ENCODE results near the gene SLC2A14.
"Not testable (repeated sequence)": the region's sequence is repeated elsewhere in the genome, so short reads cannot be mapped to it uniquely, and the experiment has no call there.

SLC2A14 gene

GRCh38 chr12:7868391-7868790, 4.3 kb downstream of the SLC2A14 start:
- no peak for DNase-seq

- no peak for DNase-seq
Measured at GRCh38 chr12:7864601-7865150, 8.0 kb downstream of the SLC2A14 start.

- not testable (repeated sequence) for DNase-seq
Measured at GRCh38 chr12:7862814-7863348, 9.8 kb downstream of the SLC2A14 start.

GRCh38 chr12:7862301-7862700, 10.4 kb downstream of the SLC2A14 start:
- DNase-seq, result not testable (repeated sequence)

- no peak for DNase-seq
Measured at GRCh38 chr12:7859552-7859951, 13.2 kb downstream of the SLC2A14 start.

DNA sequence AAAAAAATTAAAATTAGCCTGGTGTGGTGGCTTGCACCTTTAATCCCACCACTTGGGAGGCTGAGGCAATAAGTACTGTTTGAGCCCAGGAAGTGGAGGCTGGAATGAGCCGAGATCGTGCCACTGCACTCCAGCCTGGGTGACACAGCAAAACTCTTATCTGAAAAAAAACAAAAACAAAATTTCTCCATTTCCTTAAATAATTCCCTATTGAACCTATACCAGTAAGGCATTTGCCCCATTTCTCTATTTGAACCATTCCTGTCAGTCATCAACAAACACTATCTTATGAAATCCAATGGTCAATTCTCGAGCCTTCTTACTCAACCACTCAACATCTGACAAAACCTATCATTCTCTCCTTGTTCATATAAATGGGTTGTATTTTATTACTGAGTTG, 14.7 kb downstream of the SLC2A14 start:
- no peak for DNase-seq

GRCh38 chr12:7856516-7856915, 16.2 kb downstream of the SLC2A14 start:
- DNase-seq, result no peak

GRCh38 chr12:7853557-7853956, 19.2 kb downstream of the SLC2A14 start:
- no peak for DNase-seq

DNA sequence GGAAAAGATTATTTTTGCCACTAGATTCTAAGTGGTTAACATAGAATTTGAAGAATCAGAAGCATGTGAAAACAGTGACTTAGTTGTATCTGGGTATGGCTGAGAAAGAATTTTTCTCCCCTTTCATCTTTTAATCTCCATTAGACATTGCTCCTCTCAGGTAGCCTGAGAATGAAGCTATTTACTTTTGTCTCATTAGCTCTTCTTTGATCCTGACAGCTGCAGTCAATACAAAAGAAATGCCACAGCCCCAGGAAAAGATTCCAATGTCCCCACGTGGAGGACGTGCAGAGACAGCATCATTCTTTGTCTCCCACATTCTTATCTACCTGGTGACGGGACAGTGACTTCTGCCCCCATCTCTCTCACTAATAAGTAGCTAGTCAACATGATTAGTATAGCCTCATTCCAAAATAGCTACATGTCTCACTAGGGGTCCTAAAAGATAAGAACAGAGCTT, 21.1 kb downstream of the SLC2A14 start:
- DNase-seq, result not testable (repeated sequence)

DNA sequence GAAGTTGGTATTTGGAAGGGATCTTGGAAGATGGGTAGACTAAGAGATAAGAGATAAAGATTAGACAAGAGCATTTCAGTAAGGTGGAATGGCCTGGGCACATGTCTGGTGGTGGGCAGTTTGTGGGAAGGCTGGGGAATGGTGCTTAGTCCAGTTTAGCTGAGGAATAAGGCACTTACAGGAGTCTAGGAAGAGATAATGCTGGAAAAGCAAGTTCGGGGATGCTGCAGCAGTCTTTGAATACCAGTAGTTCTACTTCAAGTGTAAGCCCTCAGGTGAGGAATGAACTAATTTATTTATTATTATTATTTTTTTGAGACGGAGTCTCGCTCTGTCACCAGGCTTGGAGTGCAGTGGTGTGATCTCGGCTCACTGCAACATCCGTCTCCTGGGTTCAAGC, 22.6 kb downstream of the SLC2A14 start:
- DNase-seq, result not testable (repeated sequence)

DNA sequence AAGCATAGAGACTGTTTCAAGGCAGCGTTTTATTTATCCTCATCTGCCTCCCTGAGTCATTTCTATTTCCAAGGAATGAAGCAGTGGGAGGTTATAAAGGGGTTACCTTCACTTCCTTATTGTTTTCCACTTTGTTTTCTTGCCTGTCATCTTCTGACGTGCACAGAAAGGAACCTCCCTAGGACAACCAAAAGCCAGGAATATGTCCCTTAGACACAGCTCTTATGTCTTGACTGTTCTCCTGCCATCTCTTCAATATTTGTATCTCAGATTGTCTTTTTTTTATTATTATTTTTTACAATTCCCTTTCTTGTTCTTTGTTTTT, 24.7 kb downstream of the SLC2A14 start:
- DNase-seq, result not testable (repeated sequence)

GRCh38 chr12:7847226-7848097, 25.3 kb downstream of the SLC2A14 start:
- not testable (repeated sequence) for DNase-seq

GRCh38 chr12:7844116-7844515, 28.6 kb downstream of the SLC2A14 start:
- no peak for DNase-seq

GRCh38 chr12:7843583-7843982, 29.1 kb downstream of the SLC2A14 start:
- DNase-seq, result not testable (repeated sequence)

GRCh38 chr12:7843149-7843548, 29.6 kb downstream of the SLC2A14 start:
- DNase-seq, result not testable (repeated sequence)

DNA sequence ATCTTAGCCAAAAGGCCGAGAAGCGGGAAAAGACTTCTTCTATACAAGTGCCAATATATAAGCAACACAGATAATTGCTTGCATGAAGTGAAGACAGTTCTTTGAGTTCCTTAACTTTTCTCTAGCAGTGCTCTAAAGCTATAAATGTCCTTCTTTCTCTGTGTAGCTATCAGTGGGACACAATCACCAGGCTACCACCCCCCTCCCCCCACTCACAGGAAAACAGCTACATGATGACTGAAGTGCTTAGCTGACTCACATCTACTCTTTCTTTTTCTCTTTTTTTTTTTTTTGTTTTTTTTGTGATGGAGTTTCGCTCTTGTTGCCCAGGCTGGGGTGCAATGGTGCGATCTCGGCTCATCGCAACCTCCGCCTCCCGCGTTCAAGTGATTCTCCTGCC, 30.3 kb downstream of the SLC2A14 start:
- not testable (repeated sequence) for DNase-seq

DNA sequence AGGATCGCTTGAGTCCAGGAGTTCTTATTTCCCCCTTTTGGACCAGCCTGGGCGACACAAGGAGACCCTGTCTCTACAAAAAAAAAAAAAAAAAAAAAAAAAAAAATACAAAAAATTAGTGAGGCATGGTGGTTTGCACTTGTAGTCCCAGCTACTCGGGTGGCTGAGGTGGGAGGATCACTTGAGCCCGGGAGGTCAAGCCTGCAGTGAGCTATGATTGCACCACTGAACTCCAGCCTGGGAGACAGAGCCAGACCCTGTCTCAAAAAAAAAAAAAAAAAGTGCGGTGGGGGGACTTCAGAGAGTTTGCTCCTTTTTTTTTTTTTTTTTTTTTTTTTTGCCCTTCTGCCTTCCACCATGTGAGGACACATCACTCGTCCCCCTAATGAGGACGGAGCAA, 32.9 kb downstream of the SLC2A14 start:
- not testable (repeated sequence) for DNase-seq

- DNase-seq, result not testable (repeated sequence)
Measured at GRCh38 chr12:7839226-7839625, 33.5 kb downstream of the SLC2A14 start.

- no peak for DNase-seq
Measured at GRCh38 chr12:7837366-7837765, 35.3 kb downstream of the SLC2A14 start.

GRCh38 chr12:7835766-7836165, 36.9 kb downstream of the SLC2A14 start:
- DNase-seq, result no peak

DNA sequence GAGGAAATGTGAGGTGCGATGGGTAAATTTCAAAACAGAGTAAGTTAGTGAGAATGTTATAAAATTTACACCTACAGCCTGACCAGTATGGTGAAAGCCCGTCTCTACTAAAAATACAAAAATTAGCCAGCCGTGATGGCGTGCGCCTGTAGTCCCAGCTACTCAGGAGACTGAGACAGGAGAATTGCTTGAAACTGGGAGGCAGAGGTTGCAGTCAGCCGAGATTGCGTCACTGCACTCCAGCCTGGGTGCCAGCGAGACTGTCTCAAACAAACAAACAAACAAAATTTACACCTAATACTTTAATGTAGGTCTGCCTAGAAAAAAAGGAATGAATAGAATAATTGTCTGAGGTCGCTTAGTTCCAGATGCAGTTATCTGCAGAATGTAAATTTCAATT, 37.6 kb downstream of the SLC2A14 start:
- DNase-seq, result no peak

DNA sequence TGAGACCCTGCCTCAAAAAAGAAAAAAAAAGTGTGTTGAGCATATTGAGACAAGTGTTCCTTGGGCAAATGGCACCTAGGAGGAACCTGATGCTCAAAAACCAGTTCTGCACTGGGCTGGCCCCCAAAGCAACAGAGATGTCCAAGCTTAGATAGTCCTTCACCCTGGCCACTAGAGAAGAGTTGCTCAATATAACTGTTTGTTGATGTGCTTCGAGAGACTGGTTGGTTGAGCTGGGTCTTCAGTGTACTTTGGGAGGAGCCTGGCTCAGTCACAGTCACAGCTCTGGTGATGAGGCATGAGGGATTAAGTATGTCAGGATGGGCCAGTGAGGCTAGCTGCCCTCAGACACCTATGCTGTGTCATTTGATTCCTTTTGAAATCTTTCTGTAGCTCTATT, 38.0 kb downstream of the SLC2A14 start:
- DNase-seq, result no peak

DNA sequence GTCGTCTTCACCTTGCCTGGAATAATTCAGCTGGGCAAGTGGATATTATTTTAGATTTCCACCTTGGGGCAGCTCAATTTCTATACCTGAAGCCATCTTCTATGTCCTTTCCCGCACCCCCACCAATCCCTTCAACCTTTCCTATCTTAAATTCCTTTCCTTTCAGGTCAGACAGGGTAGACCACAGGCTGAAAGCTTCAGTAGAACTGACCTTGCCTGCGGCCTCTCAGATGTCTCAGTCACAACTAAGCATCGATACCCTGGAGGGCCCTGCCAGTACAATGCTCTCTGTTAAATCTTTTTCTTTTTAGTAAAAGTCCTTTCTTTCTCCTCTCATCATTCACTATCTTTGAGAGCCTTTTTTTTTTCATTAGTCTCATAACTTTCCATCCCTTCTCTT, 38.9 kb downstream of the SLC2A14 start:
- DNase-seq, result no peak

GRCh38 chr12:7833201-7833600, 39.5 kb downstream of the SLC2A14 start:
- DNase-seq, result not testable (repeated sequence)
